Suprapubic skin (tissue), 4 donors: ENCODE measurements around the gene ITGA8.

Source experiments
- EP300 ChIP-seq: sonication (generic); formaldehyde crosslinking; IDR thresholded peaks from one replicate; pipeline ENCODE4 v1.6.1; 2017; ENCODE audit warnings: antibody characterized with exemption
- POLR2AphosphoS5 ChIP-seq, 3 donors: sonication (generic); formaldehyde crosslinking; IDR thresholded peaks; one replicate each; pipeline ENCODE4 v1.6.1; 2017; ENCODE audit warnings: antibody characterized with exemption in 3 of 3
- TF ChIP-seq, protein P1 (sequence below), 2 donors: fragments of 200-600 bp in 1 of 2; fragments of 450-650 bp in 1 of 2; sonication (generic) in 1 of 2; IDR thresholded peaks; one replicate each; pipeline ENCODE4 v1.5.1; 2016 to 2019; ENCODE audit warnings: antibody characterized with exemption in 2 of 2, mild to moderate bottlenecking in 1 of 2, moderate library complexity in 1 of 2

DNA sequence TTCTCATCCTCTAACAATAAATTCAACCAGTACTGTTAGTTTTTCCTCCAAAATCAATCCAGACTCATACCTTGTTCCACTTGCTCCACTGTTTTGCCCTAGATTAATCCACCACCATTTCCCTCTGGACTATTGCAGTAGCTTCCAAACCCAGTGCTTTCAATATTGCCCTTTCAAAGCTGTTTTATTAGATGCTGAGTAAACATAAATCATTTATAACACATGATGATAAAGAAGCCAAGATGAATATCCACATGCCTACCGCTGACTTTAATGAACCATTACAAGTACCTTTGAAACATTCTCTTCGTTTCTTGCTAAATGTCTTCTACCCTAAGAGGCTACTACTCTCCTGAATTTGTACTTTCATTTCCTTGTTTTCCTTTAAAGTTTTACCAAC lies 174.5 kb downstream of the ITGA8 start:
- TF ChIP-seq POLR2AphosphoS5 (IDR thresholded peaks at IDR 0.05) (no peak), EP300 (no peak)
- TF ChIP-seq, protein P1, sequence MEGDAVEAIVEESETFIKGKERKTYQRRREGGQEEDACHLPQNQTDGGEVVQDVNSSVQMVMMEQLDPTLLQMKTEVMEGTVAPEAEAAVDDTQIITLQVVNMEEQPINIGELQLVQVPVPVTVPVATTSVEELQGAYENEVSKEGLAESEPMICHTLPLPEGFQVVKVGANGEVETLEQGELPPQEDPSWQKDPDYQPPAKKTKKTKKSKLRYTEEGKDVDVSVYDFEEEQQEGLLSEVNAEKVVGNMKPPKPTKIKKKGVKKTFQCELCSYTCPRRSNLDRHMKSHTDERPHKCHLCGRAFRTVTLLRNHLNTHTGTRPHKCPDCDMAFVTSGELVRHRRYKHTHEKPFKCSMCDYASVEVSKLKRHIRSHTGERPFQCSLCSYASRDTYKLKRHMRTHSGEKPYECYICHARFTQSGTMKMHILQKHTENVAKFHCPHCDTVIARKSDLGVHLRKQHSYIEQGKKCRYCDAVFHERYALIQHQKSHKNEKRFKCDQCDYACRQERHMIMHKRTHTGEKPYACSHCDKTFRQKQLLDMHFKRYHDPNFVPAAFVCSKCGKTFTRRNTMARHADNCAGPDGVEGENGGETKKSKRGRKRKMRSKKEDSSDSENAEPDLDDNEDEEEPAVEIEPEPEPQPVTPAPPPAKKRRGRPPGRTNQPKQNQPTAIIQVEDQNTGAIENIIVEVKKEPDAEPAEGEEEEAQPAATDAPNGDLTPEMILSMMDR (IDR thresholded peaks at IDR 0.05), result no peak
